NCI-H2196 (cell line): ENCODE data around the gene HMCN2.
"Not testable (repeated sequence)": the region's sequence is repeated elsewhere in the genome, so short reads cannot be mapped to it uniquely, and the experiment has no call there.

Experiments used
- DNase-seq: peaks from one replicate; lab custom pipeline; 2025; ENCODE audit not compliant: unreplicated experiment; lab: John Stamatoyannopoulos, UW

HMCN2 gene

DNA sequence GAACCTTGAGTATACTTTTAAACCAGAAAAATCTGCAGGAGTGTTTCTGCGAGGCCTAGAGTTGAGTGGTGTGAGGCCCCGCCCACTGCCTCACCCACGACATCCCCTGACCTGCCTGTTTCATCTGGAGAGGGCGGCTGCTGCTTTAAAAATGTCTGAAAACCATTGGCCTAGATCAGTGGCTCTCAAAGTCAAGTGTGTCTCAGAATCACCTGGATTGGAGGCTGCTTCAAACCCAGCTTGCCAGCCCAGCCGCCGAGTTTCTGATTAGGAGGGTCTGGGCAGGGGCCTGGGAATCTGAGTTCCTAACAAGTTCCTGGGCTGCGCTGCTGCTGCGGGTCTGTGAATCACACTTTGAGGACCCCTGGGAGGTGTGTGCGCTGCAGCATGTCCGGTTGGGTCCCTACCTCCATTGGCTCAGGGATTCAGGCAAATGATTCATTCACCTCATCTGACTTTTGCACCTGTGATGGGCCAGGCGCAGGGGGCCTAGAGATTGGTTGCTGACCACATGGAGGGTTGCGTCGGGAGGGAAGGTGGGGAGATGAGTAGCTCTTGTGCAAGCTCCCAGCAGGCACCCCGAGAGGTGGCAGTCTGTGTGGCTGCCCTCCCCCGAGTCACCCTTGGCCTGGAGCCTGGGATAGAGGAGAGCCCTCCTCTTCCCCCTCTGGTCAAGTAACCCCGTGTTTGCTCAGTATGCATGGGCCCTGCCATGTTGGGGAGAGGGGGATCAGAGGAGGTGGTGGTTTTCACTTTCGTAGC, 27.6 kb upstream of the HMCN2 start:
- no peak for DNase-seq

DNA sequence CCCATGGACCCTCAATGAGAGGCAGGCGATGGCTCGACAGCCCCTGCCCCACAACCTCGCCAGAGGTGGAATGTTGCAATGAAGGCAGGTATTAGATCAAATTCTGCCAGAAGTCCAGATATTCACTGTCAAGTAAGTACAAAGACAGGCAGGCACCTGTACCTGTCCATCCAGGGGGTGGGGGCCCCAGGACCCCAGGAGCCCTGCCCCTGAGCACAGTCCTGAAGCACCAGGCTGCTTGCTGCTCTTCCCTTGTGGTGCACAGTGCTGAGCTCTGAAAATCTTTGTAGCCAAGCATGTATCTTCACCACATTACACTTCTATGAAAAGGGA, 26.2 kb upstream of the HMCN2 start:
- DNase-seq, result no peak

GRCh38 chr9:130239741-130240241, 25.8 kb upstream of the HMCN2 start:
- no peak for DNase-seq

DNA sequence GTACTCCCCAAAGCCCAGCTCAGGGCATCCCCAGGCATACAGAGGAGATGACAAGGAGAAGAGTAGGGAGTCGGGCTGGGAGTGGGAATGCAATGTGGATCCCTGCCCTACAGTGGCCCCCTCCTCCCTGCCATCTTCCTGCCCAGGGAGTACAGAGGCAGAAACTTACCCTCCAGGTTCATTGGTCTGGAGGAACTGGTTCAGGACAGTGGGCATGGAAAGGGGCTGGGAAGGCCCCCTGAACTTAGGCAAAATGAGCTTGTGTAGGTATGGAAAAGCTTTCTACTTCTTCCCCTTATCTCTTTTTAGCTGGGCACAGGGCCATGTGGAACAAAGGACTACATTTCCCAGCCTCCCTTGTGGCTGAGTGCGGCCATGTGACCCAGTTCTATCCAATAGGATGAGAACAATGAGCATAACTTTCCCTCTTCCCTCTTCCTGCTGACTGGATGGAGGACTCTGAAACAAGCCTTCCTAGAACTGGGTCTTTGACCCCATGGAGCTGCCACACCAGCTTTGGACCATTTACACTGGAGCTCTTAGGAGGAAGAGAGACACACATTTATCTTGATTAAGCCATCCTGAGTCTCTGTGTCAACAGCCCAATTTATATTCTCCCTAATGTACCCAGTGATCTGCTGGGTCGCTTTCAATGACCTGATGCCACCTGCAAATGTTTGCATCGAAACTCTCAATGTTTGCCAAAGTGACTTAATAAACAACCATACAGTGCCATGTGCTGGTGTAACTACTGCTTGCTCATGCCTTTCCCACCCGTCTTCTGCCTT, 25.0 kb upstream of the HMCN2 start:
- peak; percentile 81 for DNase-seq

DNA sequence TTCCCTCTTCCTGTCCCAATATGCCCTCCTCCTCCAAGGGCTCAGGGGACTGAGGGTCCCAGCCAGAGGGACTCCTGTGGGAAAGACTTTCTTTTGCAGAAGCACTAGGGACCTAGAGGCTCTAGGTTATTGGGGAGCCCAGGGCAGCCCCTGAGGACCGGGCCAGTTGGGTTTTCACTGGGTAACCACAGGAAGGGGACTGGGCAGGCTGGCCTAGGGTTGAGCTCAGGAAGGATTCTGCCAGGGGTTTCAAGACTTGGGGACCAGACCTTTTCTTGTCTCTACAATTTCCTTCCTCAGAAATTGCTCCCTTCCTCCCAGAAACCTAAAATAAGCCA, 24.4 kb upstream of the HMCN2 start:
- no peak for DNase-seq

GRCh38 chr9:130242270-130243014, 23.1 kb upstream of the HMCN2 start:
- no peak for DNase-seq

GRCh38 chr9:130243015-130243881, 22.3 kb upstream of the HMCN2 start:
- peak; percentile 79 for DNase-seq

GRCh38 chr9:130243882-130244170, 21.7 kb upstream of the HMCN2 start:
- DNase-seq, result no peak

- no peak for DNase-seq
These were observed 20.9 kb upstream of the HMCN2 start for GRCh38 chr9:130244548-130245165.

DNA sequence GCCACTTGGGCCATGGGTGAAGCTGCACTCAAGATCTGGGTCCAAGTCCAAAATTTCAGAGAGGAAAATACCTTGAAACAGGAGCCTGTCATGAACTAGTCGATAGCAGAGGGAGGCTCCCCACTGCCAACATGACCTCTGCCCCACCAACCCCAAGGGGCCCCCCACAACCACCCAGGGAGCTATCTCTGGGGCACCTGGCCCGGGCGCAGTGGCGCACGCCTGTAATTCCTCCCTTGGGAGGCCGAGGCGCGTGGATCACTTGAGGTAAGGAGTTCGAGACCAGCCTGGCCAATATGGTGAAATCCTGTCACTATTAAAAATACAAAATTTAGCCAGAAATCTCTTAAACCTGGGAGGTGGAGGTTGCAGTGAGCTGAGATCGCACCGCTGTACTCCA, 20.1 kb upstream of the HMCN2 start:
- DNase-seq, result no peak

- DNase-seq, result no peak
These were observed 19.4 kb upstream of the HMCN2 start for GRCh38 chr9:130246126-130246525.

DNA sequence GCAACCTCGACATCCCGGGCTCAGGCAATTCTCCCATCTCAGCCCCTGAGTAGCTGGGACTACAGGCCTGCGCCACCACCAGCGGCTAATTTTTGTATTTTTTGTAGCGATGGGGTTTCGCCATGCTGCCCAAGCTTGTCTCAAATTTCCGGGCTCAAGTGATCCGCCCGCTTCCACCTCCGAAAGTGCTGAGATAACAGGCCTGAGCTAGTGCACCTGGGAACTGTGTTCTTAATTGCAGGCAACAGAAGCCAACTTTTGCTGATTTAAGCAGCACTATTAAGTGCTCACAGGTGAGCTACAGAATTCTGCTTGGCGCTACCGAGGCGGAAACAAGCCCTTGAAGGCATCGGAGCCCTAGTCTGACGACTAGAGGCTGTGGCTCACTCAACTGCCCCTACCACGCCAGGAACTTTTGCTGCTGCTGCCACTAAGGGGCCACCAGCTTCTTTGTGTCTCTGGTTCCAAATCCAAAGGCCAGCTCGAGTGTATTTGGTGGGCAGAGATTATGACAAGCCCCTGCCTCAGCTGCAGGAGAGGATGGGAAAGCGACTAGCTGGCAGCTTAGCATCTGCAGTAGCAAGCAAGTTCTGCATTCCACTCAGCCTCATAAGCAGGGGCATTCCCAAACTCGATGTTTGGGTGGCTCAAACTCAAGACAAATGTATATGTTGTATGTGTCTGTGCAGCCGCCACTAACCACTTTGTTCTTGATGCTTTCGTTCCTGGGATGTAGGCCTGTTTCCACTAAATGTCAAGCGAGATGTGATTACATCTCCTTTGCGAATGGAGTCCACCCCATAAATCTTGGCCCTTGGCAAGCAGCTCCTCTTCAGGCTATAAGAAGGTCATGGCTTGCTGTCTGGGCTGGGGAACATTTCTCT, 10.6 kb upstream of the HMCN2 start:
- no peak for DNase-seq

DNA sequence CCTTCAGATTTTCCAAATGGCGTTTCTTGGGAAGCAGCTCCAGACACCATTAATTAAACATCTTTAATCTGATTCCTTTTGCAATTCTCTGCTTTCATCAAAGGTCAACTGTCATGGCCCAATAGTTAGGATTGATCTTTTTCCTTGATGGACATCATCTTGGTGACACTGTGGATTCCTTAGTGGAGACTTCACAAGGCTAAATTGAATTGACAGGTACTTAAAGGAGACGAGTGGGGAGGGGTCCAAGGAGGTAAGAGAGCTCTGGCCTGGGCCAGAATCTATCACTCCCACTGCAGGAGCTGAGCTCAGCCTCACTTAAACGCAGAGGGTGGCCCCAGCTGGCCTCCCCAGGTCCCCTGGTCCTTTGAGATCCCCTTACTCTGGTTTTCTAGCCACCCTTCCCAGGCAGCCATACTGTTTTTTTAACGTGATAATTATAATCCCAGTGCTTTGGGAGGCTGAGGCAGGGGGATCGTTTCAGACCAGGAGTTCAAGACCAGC, 9.9 kb upstream of the HMCN2 start:
- no peak for DNase-seq

GRCh38 chr9:130256644-130257043, 8.9 kb upstream of the HMCN2 start:
- DNase-seq, result no peak

- not testable (repeated sequence) for DNase-seq
These were observed 7.4 kb upstream of the HMCN2 start for GRCh38 chr9:130258137-130258536.

GRCh38 chr9:130259044-130259443, 6.5 kb upstream of the HMCN2 start:
- no peak for DNase-seq

DNA sequence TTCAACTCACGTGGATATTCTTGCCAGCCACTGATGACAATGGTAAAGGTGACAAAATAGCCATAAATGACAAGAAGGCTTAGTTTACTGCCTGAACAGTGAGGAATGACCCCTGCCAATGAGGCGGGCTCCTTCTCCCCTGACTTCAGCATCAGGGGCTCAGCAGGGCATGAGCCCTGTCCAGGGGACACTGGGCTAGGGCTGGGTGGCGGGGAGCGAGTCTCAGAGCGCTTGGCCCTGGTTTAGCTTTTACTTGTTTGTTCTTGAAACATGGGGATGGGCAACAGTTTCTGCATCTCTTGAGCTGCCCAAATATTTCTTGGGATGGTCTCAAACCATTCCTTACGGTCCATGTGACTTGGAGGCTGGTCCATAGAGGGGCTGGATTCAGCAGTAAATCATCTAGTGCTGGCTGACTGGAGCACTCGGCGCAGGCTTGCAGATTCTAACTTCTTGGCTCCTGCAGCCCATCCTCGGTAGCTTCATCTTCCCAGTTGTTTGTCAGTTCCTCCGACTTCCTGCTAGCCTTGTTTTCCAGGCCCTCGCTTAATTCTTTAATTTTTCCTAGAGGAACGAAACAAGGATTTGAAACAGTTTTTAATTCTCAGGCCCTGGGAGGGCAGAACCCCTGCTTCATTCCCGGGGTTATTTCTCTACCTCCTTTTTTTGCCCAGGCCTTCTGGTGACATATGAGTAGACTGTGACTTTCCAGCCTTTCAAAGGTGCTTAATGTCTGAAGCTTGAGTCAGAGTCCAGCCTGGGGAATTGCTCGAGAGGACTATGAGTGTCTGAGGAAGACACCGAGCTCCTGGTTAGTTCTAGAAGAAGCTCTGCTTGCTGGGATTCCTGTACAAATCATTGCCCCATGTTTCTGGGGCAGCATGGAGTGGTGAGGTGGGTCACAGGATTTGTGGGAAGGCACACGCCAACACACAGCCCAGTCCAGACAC, 4.5 kb upstream of the HMCN2 start:
- DNase-seq, result no peak

DNA sequence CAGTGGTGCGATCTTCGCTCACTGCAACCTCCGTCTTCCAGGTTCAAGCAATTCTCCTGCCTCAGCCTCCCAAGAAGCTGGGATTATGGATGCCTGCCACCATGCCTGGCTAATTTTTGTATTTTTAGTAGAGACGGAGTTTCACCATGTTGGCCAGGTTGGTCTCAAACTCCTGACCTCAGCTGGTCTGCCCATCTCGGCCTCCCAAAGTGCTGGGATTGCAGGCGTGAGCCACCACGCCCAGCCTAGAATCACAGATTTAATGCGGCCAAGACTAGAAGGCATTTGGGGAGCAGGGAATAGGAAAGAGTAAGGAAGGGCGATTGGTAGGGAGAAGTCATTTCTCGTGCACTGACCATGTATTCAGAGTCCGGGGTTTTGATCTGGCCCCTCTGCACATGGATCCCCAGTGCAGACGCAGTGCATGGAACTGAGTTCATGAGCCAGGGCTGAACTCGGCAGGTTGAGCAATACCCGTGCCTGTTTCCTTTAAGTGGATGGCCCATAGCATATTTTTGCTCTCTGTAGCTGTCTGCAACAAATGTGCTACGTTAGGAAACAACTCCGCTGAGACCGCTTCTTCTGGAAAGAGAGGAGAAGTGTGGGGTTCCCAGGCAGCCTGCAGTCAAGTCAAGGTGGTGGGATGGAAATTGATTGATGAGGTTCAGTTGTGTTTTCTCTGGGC, 3.4 kb upstream of the HMCN2 start:
- no peak for DNase-seq
